NCI-H748 (cell line): ENCODE data around the gene MTARC2.
A peak's percentile ranks its signal among the peaks of the same experiment; 100 is the strongest.

ENCODE experiments used
- DNase-seq: peaks from one replicate; lab custom pipeline; 2025; ENCODE audit not compliant: unreplicated experiment; lab: John Stamatoyannopoulos, UW

Gene MTARC2

DNA sequence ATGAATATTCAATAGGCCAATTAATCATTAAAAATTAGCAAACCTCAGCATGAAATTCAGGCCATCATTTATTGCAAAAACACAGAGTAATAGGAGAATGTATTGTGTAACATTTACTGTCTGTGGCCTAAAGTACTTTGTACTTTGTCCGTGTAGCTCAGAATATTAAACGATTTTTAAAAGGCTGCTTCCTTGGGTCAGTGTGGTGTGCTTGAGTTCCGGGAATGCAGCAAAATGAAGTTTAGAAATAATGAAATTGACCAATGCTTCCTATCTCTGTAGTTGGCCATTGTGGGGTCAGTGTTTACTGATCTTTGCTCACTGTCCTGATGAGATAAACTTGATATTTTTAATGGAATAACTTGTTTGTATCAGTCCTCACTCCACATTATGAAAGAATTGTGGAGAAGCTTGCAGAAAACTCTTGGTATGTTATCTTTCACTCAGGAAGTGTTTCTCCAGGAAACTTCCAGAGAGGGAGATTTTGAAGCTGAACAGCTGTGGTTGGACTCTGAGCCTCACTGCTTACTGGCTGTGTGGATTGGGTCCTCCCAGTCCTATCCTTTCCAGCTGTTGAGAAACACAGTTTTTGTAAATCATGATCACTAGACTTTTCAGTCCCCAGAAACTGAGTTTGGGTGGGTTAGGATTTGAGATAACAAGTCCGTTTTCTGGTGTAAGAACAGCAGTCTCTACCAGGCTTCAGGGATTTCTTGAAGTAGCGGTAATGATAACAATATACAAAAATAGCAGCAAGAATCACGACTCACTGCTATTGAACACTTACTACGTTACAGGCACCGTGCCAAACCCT, 19.4 kb downstream of the MTARC2 start:
- no peak for DNase-seq

DNA sequence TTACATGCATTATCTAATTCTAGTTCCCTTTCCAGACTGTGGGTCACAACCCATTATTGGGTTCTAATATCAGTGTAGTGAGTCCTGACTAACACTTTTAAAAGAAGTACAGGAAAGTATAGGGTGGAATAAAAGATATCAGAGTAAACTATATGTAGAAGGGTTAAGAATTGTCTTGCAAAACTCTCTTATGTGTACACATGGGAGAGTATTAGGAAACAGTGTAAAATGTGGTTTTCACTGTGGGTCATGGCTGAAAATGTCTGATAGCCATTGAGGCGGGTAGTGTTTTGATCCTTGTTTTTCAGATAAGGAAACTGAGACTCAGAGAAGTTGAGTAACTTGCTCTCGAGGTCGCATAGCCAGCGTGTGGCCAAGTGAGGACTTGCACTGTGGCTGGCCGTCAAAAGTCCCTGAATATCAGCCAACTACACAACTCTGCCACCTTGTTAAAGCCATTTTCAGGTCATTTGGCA, 20.0 kb downstream of the MTARC2 start:
- DNase-seq, result no peak

DNA sequence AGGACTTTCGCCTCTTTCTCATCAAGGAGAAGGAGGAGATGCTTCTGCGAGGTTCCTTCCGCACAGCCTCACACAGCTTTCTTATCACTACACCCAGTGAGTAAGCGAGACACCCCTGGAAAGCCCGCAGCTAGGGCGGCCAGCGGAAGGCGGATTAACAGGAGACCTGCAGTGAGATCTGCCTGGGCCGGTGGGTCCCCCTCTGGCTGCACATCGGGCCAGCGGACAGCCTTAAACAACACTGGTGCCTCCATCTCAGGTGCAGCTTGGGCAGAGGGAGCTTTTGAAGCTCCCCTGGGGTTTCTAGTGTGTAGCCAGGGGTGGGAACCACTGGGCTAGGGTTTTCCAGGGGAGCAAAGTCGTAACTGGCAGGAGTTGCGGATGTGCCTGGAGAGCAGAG, 21.1 kb downstream of the MTARC2 start:
- DNase-seq, result no peak

DNA sequence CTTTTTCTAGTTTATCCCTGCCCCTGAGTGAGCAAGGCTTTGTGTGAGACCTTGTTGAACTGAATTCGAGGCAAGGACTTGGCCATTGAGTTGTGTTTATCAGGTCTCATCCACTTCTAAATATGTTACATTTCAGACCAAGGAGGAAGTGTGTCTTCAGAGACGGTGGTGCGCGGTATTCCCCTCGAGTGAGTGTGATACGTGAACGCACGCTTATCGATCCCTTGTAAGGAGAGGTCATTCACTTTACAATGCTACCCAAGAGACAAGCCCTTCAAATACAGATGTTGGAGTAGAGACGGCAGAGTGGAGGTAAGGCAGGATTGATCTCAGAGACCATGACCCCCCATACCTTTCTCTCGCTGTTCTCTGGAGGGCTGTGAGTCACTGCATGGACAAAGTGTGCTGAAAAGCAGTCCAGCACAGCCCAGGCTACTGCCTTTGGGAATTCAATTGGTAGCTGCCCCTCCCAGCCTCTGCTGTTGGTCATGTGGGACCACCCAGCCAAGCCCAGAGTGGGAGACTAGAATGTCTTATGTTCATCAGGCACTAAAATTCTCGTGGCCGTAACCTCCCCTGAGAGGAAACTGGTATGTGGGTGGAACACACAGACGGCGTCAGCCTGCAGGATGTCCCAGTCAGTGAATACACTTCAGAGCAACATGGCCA, 22.3 kb downstream of the MTARC2 start:
- no peak for DNase-seq

DNA sequence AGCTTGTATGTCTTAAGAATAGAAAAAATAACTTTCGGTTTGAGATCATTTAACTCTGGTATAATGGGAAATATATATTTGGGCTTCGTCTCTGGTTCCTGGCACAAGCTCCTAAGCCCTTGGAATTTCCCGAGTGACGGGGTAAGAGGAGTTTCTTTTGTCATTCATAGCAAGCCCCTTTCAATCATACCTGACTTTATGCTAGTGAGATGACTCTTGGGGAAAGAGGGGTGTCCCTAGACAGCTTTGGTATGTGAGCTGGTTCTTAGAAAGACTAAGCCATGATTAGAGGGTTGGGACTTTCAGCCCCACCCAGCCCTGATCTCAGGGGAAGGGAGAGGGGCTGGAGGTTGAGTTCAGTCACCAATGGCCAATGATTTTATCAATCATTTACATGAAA, 24.7 kb downstream of the MTARC2 start:
- DNase-seq, result no peak

DNA sequence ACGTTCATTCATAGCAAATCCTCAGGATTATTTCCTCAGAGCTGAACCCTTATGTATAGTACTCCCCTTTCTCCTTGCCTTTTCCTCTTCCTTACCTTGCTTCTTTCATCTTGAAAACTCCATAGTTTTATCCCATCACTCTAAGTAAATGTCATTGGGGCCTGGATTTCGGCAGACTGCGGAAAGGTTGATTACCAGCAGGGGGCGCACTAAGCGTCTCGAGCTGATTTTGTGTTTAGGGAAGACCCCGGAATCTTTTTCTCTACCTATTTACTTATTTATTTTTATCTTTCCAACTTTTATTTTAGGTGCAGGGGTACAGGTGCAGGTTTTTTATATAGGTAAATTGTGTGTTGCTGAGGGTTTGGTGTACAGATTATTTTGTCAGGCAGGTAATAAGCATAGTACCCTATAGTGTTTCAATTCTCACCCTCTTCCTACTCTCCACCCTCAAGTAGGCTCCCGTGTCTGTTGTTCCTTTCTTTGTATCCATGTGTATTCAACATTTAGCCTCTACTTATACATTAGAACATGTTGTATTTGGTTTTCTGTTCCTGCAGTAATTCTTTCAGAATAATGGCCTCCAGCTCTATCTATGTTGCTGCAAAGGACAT, 27.2 kb downstream of the MTARC2 start:
- DNase-seq, result peak; percentile 25

DNA sequence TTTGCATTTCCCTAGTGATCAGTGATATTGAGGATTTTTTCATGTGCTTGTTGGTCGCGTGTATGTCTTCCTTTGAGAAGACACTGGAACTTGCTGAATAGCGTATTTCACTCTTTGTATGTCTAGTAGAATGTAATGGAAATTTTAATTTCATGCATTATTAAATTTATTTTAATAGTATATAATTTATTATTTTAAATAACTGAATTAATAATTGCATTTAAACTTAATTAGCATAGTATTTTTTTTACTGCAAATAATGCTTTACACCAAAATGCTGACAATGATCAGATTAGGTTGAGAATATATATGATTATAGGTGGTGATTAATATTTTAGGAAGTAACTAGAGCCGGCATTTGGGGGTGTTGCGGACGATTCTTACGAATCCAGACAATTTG, 28.1 kb downstream of the MTARC2 start:
- DNase-seq, result no peak

DNA sequence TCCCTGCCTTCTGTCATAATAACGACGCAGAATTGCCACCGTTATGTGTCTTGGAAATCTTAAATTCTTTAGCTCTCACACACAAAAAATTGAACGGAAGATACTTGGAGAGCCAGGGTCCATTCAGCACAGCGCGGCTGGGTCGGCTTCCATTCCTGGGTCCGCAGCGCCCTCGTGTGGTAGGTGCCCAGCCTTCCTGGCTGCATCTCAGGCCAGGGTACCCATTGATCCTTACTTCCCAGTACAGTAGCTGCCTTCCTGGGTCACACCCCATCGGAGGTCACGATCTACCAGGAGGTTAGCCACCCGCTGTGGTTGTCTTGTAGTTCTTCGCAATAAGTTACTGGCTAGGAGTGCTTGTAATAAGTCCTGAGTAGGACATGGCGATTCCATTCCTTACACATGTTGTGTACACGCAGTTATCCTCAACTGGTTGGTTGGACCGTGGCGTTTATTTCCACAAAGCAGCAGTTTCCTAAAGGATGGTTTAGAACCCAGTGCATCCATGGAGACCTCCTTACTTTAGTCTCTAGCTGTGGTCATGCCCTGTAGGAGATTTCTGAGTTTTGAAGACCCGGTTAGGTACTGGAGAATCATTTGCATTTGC, 28.7 kb downstream of the MTARC2 start:
- DNase-seq, result peak; percentile 61

DNA sequence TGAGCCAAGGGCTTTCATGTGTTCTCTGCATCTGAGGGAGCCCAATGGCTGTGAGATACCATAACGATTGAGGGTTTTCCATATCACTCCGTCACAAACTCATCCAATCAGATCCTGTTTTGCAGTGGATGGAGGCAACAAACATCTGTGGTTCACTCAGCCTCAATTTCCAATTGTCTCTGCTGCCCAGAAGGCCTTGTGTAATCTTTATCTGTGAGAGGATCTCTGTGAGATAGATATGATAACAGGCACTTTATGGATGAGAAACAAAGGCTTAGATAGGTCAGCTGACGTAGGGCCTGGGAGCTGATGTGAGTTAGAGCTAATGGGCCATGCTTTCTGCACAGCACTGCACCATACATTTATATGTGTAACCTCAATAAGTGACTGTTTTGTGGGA, 35.3 kb downstream of the MTARC2 start:
- no peak for DNase-seq

DNA sequence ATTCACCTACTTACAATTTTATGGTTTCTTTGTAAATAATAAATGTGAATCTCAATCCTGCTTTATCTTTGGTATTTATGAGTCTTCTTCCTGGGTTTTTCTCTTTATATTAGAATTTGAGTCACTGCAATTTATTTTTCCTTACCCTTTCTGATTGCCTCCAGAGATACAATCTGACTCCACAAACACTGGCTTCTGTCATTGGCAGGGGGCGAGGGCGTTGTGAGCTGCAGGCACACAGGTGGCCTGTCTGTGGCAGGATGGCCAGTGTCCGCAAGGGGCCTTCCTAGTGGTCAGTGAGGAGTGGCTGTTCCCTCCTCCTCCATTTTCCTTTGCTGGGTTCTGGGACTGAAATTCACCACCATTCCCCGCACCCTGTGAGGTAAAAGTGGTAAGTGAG, 36.6 kb downstream of the MTARC2 start:
- DNase-seq, result no peak

DNA sequence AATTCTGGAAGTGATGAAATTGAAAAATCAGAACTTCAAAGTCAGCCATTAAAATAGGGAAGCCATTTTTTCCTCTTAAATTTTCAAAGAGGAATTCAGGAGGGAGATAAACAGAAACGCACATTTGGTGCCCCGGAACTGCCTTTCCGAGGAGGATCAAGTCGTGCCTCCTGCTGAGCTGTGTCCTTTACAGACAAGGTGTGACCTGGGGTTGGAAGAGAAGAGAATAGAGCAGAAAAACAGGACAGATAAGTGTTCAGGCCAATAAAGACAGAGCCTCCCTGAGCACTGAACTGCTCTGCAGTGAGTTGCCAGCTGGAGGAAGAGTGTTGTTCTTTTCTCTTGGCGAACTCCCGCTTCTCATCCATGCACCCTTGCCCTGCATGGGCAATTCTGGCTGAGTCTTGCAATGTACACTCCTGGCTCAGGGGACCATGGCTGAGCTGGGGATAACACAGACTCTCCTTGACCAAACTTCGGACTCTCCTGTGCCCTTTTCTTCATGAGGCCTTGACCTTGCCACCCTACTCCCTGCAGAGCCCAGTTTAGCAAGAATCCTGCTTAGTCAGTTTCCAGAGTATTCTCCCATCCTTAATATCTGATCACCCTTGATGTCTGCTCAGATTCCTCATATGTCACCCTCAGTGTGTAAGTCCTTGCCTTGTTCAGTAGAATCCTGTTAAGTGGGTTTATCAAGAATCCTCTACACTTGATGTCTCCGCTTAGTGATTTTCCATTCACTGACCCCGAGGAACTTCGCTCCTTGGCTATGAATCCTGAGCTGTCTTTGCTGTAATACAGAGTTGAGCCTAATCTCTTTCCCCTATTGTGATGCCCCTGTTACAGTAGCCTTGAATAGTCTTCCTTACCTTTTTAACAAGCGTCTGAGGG, 37.3 kb downstream of the MTARC2 start:
- DNase-seq, result no peak

DNA sequence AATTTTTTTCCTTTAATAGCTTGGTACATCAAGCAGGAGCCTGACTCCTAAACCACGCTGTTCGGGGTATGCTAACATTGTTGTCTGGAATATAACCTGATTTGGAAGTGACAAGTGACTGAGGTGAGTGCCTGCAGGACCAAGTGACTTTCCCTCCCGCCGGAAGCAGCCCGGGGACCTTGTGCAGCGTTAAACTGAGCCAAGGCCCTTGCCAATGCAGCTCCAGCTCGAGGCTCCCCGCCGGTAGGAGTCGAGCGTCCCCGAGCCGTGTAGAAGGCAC, 37.9 kb downstream of the MTARC2 start:
- no peak for DNase-seq

DNA sequence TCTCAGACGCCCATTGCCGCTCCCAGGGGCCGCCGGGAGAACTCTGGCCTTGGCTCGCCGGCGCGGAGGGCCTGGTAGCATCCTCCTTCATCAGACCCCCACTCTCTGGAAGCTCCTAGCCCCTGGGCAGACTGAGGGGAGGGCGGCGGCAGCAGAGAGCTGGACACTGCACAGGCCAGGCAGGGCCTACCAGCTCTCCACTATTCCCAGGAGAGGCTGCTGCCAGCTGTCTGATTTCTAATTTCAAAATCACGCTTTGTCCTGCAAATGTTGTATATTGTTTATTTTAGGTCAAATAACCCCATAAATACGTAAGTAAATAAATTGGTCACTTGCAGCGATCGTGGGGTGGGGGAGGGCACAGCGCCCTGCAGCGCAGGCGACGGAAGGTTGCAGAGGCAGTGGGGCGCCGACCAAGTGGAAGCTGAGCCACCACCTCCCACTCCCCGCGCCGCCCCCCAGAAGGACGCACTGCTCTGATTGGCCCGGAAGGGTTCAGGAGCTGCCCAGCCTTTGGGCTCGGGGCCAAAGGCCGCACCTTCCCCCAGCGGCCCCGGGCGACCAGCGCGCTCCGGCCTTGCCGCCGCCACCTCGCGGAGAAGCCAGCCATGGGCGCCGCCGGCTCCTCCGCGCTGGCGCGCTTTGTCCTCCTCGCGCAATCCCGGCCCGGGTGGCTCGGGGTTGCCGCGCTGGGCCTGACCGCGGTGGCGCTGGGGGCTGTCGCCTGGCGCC, 38.4 kb downstream of the MTARC2 start, which contains the start of gene MTARC1:
Gene MTARC1, plus strand, starts transcription at position 577 of the 732 bp plus-strand sequence. Its CDS starts 32 bp downstream, at position 609.
- peak; percentile 89 for DNase-seq

DNA sequence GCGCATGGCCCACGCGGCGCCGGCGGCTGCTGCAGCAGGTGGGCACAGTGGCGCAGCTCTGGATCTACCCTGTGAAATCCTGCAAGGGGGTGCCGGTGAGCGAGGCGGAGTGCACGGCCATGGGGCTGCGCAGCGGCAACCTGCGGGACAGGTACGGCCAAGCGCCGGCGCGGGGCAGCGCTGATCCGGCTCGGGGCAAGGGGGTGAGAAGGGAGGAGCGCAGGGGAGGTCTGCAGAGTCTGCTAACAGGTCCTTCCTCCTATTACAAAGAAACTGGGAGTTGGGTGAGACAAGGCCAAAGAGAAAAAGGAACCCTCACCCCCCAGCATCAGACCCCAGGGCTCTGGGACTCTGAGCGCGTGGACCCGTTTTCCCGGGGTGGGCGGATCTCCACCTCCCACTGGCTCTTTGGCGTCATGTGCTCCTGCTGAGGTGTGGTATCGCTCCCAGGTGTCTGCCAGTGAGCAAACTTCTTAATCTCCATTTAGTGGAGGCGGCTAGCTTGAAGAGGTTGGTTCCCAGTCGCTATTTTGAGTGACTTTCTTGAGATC, 39.0 kb downstream of the MTARC2 start:
- peak; percentile 74 for DNase-seq

DNA sequence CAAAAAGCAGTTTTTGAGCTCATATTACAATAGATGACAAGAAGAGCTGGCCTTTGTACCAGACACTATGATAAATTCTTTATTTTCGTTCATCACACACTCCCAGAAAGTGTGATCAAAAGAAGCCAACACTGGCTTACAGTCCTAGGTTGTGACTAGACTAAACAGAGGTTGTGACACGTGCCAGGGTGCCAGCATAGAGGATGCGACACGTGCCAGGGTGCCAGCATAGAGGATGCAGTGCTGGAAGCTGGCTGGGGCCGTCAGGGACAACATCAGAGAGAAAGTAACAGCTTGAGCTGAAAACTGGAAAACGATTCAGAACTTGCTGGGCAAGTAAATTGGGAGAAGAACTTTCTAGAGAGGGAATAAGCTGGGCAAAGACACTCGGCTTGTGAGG, 40.8 kb downstream of the MTARC2 start:
- no peak for DNase-seq

DNA sequence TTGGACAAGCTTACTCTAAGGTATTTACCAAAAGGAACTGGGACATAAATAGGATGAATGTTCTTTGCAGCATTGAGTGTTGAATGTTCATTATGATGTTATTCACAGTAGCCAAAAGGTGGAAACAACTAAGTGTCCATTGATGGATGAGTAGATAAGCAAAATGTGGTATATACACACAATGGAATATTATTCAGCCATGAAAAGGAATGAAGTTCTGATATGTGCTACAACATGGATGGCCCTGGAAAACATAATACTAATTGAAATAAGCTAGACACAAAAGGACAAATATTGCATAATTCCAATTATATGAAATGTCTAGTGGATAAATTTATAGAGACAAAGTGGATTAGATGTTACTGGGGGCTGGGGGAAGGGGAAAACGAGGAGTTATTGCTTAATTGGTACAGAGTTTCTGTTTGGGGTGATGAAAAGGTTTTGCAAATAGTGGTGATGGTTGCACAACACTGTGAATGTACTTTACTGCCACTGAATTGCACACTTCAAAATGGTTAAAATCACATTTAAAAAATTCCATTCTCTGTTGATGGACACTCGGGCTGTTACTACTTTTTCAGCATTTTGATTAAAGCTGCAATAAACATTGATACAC, 41.5 kb downstream of the MTARC2 start:
- no peak for DNase-seq

DNA sequence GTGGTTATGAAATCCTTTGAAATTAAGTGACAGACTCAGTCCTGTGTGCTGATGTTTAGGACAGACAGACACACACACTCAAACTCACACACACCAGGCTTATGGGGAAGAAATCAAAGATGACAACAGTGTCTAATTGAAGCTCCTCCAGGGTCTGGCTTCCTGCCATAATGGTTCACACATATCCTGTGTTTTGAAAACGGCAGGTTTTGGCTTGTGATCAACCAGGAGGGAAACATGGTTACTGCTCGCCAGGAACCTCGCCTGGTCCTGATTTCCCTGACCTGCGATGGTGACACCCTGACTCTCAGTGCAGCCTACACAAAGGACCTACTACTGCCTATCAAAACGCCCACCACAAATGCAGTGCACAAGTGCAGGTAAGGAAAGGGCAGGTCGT, 43.2 kb downstream of the MTARC2 start:
- peak; percentile 72 for DNase-seq

DNA sequence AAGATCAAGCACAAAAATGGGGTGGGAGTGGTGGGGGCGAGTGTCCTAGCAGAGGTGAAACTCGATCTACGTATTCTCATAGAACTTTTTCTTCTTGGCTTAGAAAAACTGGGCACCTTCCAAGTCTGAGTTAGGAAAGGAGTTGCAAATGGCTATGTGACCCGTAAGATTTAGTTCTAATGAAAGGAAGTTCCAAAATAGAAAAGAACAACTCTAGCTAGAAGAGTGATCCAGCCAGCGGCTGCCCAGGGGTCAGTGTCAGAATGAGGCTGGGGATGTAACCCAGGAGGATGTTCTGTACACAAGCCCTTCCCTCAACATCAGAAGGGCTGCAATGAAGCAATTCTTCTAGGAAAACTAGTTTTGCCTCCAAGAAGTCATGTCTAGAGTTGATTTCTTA, 43.8 kb downstream of the MTARC2 start:
- no peak for DNase-seq

DNA sequence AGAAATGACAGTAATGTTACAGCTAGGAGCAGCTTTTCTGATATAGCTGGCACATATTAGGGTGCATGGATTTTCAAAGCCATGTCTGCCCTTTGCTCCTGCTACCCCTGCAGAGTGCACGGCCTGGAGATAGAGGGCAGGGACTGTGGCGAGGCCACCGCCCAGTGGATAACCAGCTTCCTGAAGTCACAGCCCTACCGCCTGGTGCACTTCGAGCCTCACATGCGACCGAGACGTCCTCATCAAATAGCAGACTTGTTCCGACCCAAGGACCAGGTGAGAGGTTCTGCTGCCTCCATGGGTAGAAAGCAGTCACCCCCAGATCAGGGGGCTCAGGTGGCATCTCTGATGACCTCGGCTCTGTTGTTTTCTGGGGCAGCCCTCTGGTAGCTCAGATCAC, 48.4 kb downstream of the MTARC2 start:
- no peak for DNase-seq
